ENCODE data around the gene CEP76. TPM values are rescaled to one million over a fixed set of nuclear protein-coding genes. Genes with fewer than 3 reads are reported as not detected.

Gene CEP76
- total RNA-seq, 1 experiment from 2014 or later: 13.5 TPM

DNA sequence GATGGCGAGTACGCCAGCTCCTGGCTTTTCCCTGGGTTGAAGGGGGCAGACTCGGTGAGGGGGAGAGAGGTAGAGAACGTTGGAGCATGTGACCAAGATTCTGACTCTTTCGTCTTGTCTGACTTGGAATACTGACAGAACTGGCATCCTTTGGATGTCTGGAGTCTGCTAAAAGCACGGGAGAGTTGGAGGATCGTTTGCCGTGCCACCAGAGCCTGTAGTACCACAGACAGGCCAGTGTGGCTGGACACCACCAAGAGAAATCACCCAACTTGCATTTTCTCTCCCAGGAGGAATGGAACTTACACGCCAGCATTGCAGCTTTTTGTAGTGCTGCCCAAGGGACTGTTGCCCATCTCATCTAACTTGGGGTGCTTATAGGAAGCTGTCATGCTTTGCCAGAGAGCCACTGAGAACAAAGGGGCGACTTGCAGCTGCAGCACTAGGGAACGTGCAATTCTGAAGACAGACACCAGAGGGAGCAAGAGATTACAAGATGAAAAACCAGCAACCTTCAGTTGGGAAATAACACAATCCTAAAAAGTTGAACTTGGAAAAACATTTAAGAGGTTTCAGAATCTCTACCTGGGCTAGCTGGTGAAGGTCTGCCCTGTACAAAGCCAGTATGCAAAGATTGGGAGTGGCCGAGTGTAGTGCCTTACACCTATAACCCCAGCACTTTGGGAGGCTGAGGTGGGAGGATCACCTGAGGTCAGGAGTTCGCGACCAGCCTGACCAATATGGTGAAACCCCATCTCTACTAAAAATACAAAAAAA, 24.4 kb upstream of the CEP76 start:
- no peak overlapping the region for H3K4me2 ChIP-seq (ENCODE audit: low read length)
- no peak overlapping the region for H3K27ac ChIP-seq (ENCODE audit: low read depth, low read length)
- H3K4me3 ChIP-seq (replicated peaks in 1 of 2; ENCODE audit: low read depth in 1 of 2, low read length in 2 of 2): no peak overlapping the region
- H3K27me3 ChIP-seq (ENCODE audit: insufficient read depth, low read length): no peaks in the 10 kb centered on the region
- RAD21 ChIA-PET (ENCODE audit: low non-redundant PET in 1 of 2, low total read pairs in 2 of 2, uncharacterized antibody in 2 of 2, unreplicated experiment in 2 of 2): interaction anchor here in 1 of 2 experiments (1.3 kb wide), 1 partner anchor 208 kb away, joined by 4 read pairs; no protein-coding TSS in a partner anchor
- H3K9me3 ChIP-seq (ENCODE audit: control insufficient read depth in 1 of 2, insufficient read depth in 1 of 2, low read depth in 1 of 2, low read length in 2 of 2): peaks cover 7 to 10% of the 10 kb centered on the region in 2 experiments; a peak in 2 of 4 replicates
- H3K9me2 ChIP-seq (ENCODE audit: insufficient read depth): no peaks in the 10 kb centered on the region
- intact Hi-C loops (cut with micrococcal nuclease): loop anchor here (1.0 to 5.0 kb wide), 4 partner anchors 167 to 905 kb away; no protein-coding TSS in a partner anchor
- peaks cover 0 to 8% of the 10 kb centered on the region in 2 experiments; a peak in 3 of 4 replicates for H3K4me1 ChIP-seq (ENCODE audit: control insufficient read depth in 1 of 2, insufficient read depth in 2 of 2, low read length in 2 of 2)
- TF ChIP-seq EZH2 (IDR thresholded peaks at IDR 0.05) (no peak), EGR1 (IDR thresholded peaks at IDR 0.05; ENCODE audit: low read depth) (no peak), RAD21 (IDR thresholded peaks at IDR 0.05; ENCODE audit: low read depth) (peak; percentile 79), EZH2phosphoT487 (IDR thresholded peaks at IDR 0.05; ENCODE audit: borderline replicate concordance) (no peak), ZFX (IDR thresholded peaks at IDR 0.05) (no peak), SRF (IDR thresholded peaks at IDR 0.05; ENCODE audit: low read depth) (no peak)
- TF ChIP-seq, protein P1, sequence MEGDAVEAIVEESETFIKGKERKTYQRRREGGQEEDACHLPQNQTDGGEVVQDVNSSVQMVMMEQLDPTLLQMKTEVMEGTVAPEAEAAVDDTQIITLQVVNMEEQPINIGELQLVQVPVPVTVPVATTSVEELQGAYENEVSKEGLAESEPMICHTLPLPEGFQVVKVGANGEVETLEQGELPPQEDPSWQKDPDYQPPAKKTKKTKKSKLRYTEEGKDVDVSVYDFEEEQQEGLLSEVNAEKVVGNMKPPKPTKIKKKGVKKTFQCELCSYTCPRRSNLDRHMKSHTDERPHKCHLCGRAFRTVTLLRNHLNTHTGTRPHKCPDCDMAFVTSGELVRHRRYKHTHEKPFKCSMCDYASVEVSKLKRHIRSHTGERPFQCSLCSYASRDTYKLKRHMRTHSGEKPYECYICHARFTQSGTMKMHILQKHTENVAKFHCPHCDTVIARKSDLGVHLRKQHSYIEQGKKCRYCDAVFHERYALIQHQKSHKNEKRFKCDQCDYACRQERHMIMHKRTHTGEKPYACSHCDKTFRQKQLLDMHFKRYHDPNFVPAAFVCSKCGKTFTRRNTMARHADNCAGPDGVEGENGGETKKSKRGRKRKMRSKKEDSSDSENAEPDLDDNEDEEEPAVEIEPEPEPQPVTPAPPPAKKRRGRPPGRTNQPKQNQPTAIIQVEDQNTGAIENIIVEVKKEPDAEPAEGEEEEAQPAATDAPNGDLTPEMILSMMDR (IDR thresholded peaks at IDR 0.05 in 2 of 3, conservative IDR thresholded peaks at IDR 0.05 in 1 of 3; ENCODE audit: borderline replicate concordance in 1 of 3, insufficient read depth in 1 of 3, low read depth in 2 of 3, low read length in 2 of 3): peak; percentile 71 to 92 (median 86); a peak in 5 of 6 replicates
- no TSS peak for BruUV-seq (replicated peaks)
- DNase-seq (ENCODE audit: low read depth, low spot score) (peak; percentile 49), ATAC-seq (peak; percentile 63)
- H2AFZ ChIP-seq (ENCODE audit: low read depth, low read length, poor library complexity, severe bottlenecking): no peak overlapping the region
- POLR2A ChIA-PET: no interaction called here
- H3K9ac ChIP-seq (ENCODE audit: low read length): no peak overlapping the region
- no peaks in the 10 kb centered on the region for H3K79me2 ChIP-seq (ENCODE audit: insufficient read depth, low read length)
- H3K36me3 ChIP-seq (ENCODE audit: control insufficient read depth in 1 of 2, insufficient read depth in 2 of 2, low read length in 2 of 2): peaks cover 6 to 13% of the 10 kb centered on the region in 2 experiments
- CTCF ChIA-PET: interaction anchor here (0.5 to 4.3 kb wide), 5 partner anchors 12 to 433 kb away, joined by 3 to 46 read pairs (median 4); no protein-coding TSS in a partner anchor
- H4K20me1 ChIP-seq (ENCODE audit: insufficient read depth): no peaks in the 10 kb centered on the region
